Right lobe of liver (tissue), 6 donors: Measurements from ENCODE around the gene PRMT7. TPM values are rescaled to one million over a fixed set of nuclear protein-coding genes. Genes with fewer than 3 reads are reported as not detected.
A peak's percentile ranks its signal among the peaks of the same experiment; 100 is the strongest.

ENCODE experiments used
- ATAC-seq, 4 donors: fragments of 200-7000 bp; cut with Tn5 transposase; one replicate each; pipeline ENCODE4 v1.9.1; 2020; ENCODE audit warnings: mild to moderate bottlenecking in 4 of 4, moderate library complexity in 4 of 4
- DNase-seq, 3 donors: peaks; one replicate each; pipeline ENCODE4 v3.0.0-alpha.2; 2020
- H3K27ac ChIP-seq, 3 donors: fragments of 200-600 bp; one replicate each; pipeline ENCODE4 v1.8.0; 2022
- H3K27me3 ChIP-seq, 2 donors: fragments of 200-600 bp; one replicate each; pipeline ENCODE4 v1.8.0; 2022
- H3K36me3 ChIP-seq, 4 donors: fragments of 200-600 bp; sonication (generic) in 1 of 4; one replicate each; pipeline versions ENCODE4 v1.5.1 to v1.8.0; 2017 to 2022; ENCODE audit warnings: control low read depth in 1 of 4
- H3K4me1 ChIP-seq, 4 donors: fragments of 200-600 bp; sonication (generic) in 1 of 4; one replicate each; pipeline versions ENCODE4 v1.5.1 to v1.8.0; 2017 to 2022; ENCODE audit warnings: control low read depth in 1 of 4
- H3K4me3 ChIP-seq, 3 donors: fragments of 200-600 bp; one replicate each; pipeline ENCODE4 v1.8.0; 2022
- H3K9me3 ChIP-seq, 4 donors: fragments of 200-600 bp; sonication (generic) in 1 of 4; one replicate each; pipeline versions ENCODE4 v1.5.1 to v1.8.0; 2017 to 2022; ENCODE audit warnings: control low read depth in 1 of 4
- POLR2A ChIP-seq: fragments of 450-650 bp; IDR thresholded peaks from one replicate; pipeline ENCODE4 v1.6.1; 2017; ENCODE audit warnings: antibody characterized with exemption, mild to moderate bottlenecking
- WGBS: methylation state at CpG from one replicate; pipeline ENCODE4 v1.1.6; 2018; ENCODE audit warnings: low coverage, low lambda C conversion rate; ENCODE audit not compliant: insufficient coverage; ENCODE audit errors: missing lambda C conversion rate; 5-methylcytosine and 5-hydroxymethylcytosine counted together
- intact Hi-C, 2 donors: fragments of 100-400 bp; cut with DNase I; formaldehyde crosslinking; loops; one replicate each; pipeline versions ENCODE4 v1.11.2 to v1.14.1; 2022
- total RNA-seq, 6 experiments: library from RNA; depleted of rRNA in 2 of 6; stranded (reverse); fragments of >200 nt in 2 of 6; fragmentation: NEBNext Ultra II Directional in 3 of 6; extraction: Animal tissue kit (Norgen Biotek cat#: 25700) in 3 of 6; gene quantifications; one replicate each; pipeline versions ENCODE4 v1.1.0 to v1.2.4, GENCODE V29; 2016 to 2023
- TF ChIP-seq, protein P1 (sequence below), 4 donors: fragments of 200-600 bp in 3 of 4; fragments of 450-650 bp in 1 of 4; IDR thresholded peaks; one replicate each; pipeline versions ENCODE4 v1.5.1 to v1.8.0; 2016 to 2022; ENCODE audit warnings: antibody characterized with exemption in 4 of 4, mild to moderate bottlenecking in 2 of 4
- donor health status: DM: no; HTN: yes; CAD: no.
- donor health status: DM: no; HTN: no; CAD: no.
- donor health status: DM: no; HTN: no; CAD: no.
- donor health status: DM: no; HTN: yes; CAD: no.
- donor health status: DM: no; HTN: yes; CAD: no.

PRMT7 gene
- total RNA-seq, 6 experiments from 2014 or later, result 13.1 to 28.3 (median 21.1) TPM

GRCh38 chr16:68379472-68380347 is 68.9 kb downstream of the PRMT7 start:
- H3K9me3 ChIP-seq, result no peaks in the 10 kb centered on the region
- no peak overlapping the region for H3K4me3 ChIP-seq
- H3K36me3 ChIP-seq, result no peaks in the 10 kb centered on the region
- H3K27ac ChIP-seq, result no peak overlapping the region
- TF ChIP-seq, protein P1, sequence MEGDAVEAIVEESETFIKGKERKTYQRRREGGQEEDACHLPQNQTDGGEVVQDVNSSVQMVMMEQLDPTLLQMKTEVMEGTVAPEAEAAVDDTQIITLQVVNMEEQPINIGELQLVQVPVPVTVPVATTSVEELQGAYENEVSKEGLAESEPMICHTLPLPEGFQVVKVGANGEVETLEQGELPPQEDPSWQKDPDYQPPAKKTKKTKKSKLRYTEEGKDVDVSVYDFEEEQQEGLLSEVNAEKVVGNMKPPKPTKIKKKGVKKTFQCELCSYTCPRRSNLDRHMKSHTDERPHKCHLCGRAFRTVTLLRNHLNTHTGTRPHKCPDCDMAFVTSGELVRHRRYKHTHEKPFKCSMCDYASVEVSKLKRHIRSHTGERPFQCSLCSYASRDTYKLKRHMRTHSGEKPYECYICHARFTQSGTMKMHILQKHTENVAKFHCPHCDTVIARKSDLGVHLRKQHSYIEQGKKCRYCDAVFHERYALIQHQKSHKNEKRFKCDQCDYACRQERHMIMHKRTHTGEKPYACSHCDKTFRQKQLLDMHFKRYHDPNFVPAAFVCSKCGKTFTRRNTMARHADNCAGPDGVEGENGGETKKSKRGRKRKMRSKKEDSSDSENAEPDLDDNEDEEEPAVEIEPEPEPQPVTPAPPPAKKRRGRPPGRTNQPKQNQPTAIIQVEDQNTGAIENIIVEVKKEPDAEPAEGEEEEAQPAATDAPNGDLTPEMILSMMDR (IDR thresholded peaks at IDR 0.05), result no peak
- TF ChIP-seq POLR2A, result no peak
- ATAC-seq (no peak), DNase-seq (no peak)
- H3K27me3 ChIP-seq, result no peaks in the 10 kb centered on the region
- intact Hi-C loops, result no loop called here
- no peaks in the 10 kb centered on the region for H3K4me1 ChIP-seq
- WGBS, result 68% methylated on average over 9 of the region's 18 CpGs

DNA sequence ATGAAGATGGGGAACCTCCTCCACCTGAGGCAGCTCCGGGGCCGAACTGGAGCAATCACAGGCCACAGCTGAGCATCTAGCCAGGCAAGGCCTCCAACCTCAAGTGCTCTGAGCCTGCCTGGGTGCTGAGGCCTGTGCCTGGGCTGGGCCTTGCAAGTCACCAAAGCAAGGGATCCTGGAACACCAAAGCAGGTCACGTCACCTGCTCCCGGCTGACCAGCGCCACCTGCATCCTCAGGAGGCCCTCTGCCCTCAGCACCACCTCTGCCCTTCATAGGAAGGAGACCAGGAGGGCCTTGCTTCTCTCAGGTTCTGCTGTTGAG is 69.5 kb downstream of the PRMT7 start:
- no peak for ATAC-seq
- Histone ChIP-seq H3K9me3 (no peaks in the 10 kb centered on the region), H3K4me3 (no peak overlapping the region), H3K27me3 (no peaks in the 10 kb centered on the region), H3K27ac (no peak overlapping the region), H3K36me3 (no peaks in the 10 kb centered on the region), H3K4me1 (peaks cover 0 to 4% (median 0%) of the 10 kb centered on the region in 4 donors)
- DNase-seq, result peak in 1 of 3 donors; percentile 39
- intact Hi-C loops, result no loop called here
- no CpG with 5 or more reads among the region's 5 CpGs for WGBS
- TF ChIP-seq, protein P1 (IDR thresholded peaks at IDR 0.05), result no peak
- TF ChIP-seq POLR2A, result no peak

GRCh38 chr16:68380676-68381362 is 70.0 kb downstream of the PRMT7 start:
- no peak for ATAC-seq

DNA sequence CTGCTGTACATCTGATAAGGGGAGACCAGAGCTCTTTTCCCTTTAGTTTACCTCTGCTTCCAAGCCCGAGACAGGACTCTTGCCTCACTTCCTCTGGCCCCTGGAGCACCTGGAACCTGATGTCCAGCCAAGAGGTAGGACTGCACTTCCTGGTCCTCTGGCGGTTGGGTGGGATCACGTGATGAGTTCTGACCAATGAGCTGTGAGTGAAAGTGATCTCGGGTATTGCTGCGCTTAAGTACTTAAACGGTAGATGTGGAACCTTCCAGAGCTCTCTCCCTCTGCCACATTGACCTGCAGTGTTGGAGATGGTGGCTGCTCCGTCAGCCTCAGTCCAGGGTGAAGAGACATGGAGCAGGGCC is 70.5 kb downstream of the PRMT7 start:
- no peaks in the 10 kb centered on the region for H3K9me3 ChIP-seq
- H3K27ac ChIP-seq, result no peak overlapping the region
- no peak for ATAC-seq
- intact Hi-C loops, result no loop called here
- no peak for DNase-seq
- no peak overlapping the region for H3K4me3 ChIP-seq
- TF ChIP-seq POLR2A, result no peak
- TF ChIP-seq, protein P1 (IDR thresholded peaks at IDR 0.05), result no peak
- H3K36me3 ChIP-seq, result no peaks in the 10 kb centered on the region
- no peaks in the 10 kb centered on the region for H3K27me3 ChIP-seq
- peaks cover 0 to 14% (median 5%) of the 10 kb centered on the region in 4 donors for H3K4me1 ChIP-seq
- WGBS, result 94% methylated on average over 5 of the region's 7 CpGs

More at GRCh38 chr16:68380676-68381362, 70.0 kb downstream of the PRMT7 start:
- Histone ChIP-seq H3K4me1 (peaks cover 0 to 9% (median 2%) of the 10 kb centered on the region in 4 donors), H3K27me3 (no peaks in the 10 kb centered on the region), H3K9me3 (no peaks in the 10 kb centered on the region), H3K4me3 (no peak overlapping the region), H3K27ac (no peak overlapping the region), H3K36me3 (no peaks in the 10 kb centered on the region)
- intact Hi-C loops, result no loop called here
- WGBS, result 100% methylated on average over 2 of the region's 10 CpGs
- no peak for DNase-seq
- TF ChIP-seq, protein P1 (IDR thresholded peaks at IDR 0.05), result no peak
- no peak for TF ChIP-seq POLR2A
